Measurements from ENCODE around the gene COL11A1.

COL11A1 gene

DNA sequence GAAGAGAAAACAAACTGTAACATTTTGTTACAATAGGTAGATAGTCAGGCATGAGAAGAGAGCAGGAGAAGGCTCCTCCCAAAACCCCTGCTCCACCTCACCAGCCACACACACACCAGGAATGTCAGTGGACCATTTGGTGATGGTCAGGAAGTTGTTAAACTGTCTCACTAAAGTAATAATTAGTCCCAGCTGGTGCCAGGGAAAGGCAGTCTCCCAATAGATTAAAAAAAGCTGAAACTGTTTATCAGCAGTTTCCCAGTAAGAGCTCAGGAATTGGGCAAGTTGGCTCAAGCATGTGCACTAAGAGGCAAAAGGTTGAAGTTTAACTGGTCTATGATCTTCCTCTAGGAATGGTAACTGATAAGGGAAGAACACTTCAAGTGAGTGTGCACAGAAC lies 249.6 kb downstream of the COL11A1 start:
- Histone ChIP-seq H3K27me3 (ENCODE audit: control insufficient read depth in 1 of 2, insufficient read depth in 2 of 2, low read length in 2 of 2) (no peaks in the 10 kb centered on the region), H3K4me1 (ENCODE audit: insufficient read depth, low read length) (no peaks in the 10 kb centered on the region), H3K4me3 (ENCODE audit: low read depth in 1 of 2, low read length in 2 of 2) (no peak overlapping the region), H3K9me3 (ENCODE audit: low read length) (no peaks in the 10 kb centered on the region), H3K9ac (ENCODE audit: low read length) (no peak overlapping the region), H3K36me3 (ENCODE audit: insufficient read depth, low read length) (no peaks in the 10 kb centered on the region), H3K27ac (ENCODE audit: low read depth, low read length) (no peak overlapping the region)

GRCh38 chr1:102857251-102857650 lies 251.1 kb downstream of the COL11A1 start:
- no peaks in the 10 kb centered on the region for H3K4me1 ChIP-seq (ENCODE audit: insufficient read depth, low read length)
- H3K4me3 ChIP-seq (ENCODE audit: low read depth in 1 of 2, low read length in 2 of 2): no peak overlapping the region
- H3K27ac ChIP-seq (ENCODE audit: low read depth, low read length): no peak overlapping the region
- no peaks in the 10 kb centered on the region for H3K36me3 ChIP-seq (ENCODE audit: insufficient read depth, low read length)
- H3K27me3 ChIP-seq (ENCODE audit: control insufficient read depth in 1 of 2, insufficient read depth in 2 of 2, low read length in 2 of 2): no peaks in the 10 kb centered on the region
- H3K9ac ChIP-seq (ENCODE audit: low read length): no peak overlapping the region
- no peaks in the 10 kb centered on the region for H3K9me3 ChIP-seq (ENCODE audit: low read length)

GRCh38 chr1:102853701-102854187 lies 254.6 kb downstream of the COL11A1 start:
- H3K4me1 ChIP-seq (ENCODE audit: insufficient read depth, low read length): no peaks in the 10 kb centered on the region
- no peaks in the 10 kb centered on the region for H3K27me3 ChIP-seq (ENCODE audit: control insufficient read depth in 1 of 2, insufficient read depth in 2 of 2, low read length in 2 of 2)
- no peaks in the 10 kb centered on the region for H3K36me3 ChIP-seq (ENCODE audit: insufficient read depth, low read length)
- no peak overlapping the region for H3K9ac ChIP-seq (ENCODE audit: low read length)
- H3K27ac ChIP-seq (ENCODE audit: low read depth, low read length): no peak overlapping the region
- H3K4me3 ChIP-seq (ENCODE audit: low read depth in 1 of 2, low read length in 2 of 2): no peak overlapping the region
- H3K9me3 ChIP-seq (ENCODE audit: low read length): no peaks in the 10 kb centered on the region

DNA sequence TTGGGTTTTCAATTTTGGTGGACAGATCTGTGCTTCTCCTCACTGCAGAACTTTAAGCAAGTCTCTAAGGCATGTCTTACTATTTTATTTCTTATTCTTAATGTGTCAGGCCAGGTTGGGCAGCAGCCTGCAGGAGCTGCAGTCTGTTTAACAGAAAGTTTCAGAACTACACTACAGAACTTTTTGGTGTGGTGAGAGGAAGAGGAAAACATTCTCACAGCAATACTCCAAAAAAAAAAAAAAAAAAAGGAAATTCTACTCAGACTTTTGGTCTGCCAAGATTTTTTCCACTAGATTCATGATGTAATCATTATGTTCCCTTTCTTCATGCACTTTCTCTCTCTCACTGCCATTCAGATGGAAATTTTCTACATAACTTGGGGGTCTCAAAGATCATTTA lies 255.2 kb downstream of the COL11A1 start:
- H3K9ac ChIP-seq (ENCODE audit: low read length): no peak overlapping the region
- no peaks in the 10 kb centered on the region for H3K27me3 ChIP-seq (ENCODE audit: control insufficient read depth in 1 of 2, insufficient read depth in 2 of 2, low read length in 2 of 2)
- no peaks in the 10 kb centered on the region for H3K36me3 ChIP-seq (ENCODE audit: insufficient read depth, low read length)
- no peaks in the 10 kb centered on the region for H3K4me1 ChIP-seq (ENCODE audit: insufficient read depth, low read length)
- H3K27ac ChIP-seq (ENCODE audit: low read depth, low read length): no peak overlapping the region
- no peaks in the 10 kb centered on the region for H3K9me3 ChIP-seq (ENCODE audit: low read length)
- no peak overlapping the region for H3K4me3 ChIP-seq (ENCODE audit: low read depth in 1 of 2, low read length in 2 of 2)

DNA sequence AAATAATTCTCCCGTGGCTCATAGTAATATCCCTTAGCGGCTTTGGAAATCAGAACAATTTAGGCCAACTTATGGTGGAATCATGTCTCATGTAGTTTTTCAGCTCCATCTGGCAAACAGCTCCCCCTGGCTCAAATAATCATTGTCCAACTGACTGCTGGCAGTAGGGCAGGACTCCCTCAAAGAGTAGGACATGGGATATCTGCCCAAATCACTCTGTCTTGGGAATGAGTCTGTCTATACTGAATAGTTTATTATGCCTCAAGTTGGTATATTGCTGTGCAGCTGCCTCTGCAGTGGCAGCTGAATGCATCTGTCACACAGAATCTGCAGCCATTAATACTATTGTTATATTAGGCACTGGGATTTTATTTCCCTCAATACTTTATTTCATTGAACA lies 255.7 kb downstream of the COL11A1 start:
- H3K36me3 ChIP-seq (ENCODE audit: insufficient read depth, low read length): no peaks in the 10 kb centered on the region
- no peak overlapping the region for H3K4me3 ChIP-seq (ENCODE audit: low read depth in 1 of 2, low read length in 2 of 2)
- H3K27ac ChIP-seq (ENCODE audit: low read depth, low read length): no peak overlapping the region
- no peaks in the 10 kb centered on the region for H3K4me1 ChIP-seq (ENCODE audit: insufficient read depth, low read length)
- H3K9ac ChIP-seq (ENCODE audit: low read length): no peak overlapping the region
- H3K27me3 ChIP-seq (ENCODE audit: control insufficient read depth in 1 of 2, insufficient read depth in 2 of 2, low read length in 2 of 2): no peaks in the 10 kb centered on the region
- no peaks in the 10 kb centered on the region for H3K9me3 ChIP-seq (ENCODE audit: low read length)

DNA sequence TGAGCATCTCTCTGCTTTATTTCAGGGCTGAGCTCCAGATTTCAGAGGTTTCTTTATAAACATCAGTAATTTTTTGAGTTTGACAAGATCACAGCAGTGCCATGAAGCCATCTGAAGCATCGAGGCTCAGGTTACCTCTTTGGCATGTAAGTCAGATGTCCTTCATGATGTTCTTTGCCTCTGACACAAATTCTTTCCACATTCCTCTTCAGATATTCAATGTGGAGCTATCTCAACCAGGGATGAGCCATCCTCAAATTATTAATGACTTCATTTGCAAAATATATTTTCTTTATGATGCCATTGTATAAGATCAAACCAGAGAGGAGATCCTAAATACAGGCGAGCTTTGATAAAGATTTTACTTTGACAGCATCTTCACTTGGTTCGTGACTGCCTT lies 256.7 kb downstream of the COL11A1 start:
- H3K27me3 ChIP-seq (ENCODE audit: control insufficient read depth in 1 of 2, insufficient read depth in 2 of 2, low read length in 2 of 2): no peaks in the 10 kb centered on the region
- no peak overlapping the region for H3K4me3 ChIP-seq (ENCODE audit: low read depth in 1 of 2, low read length in 2 of 2)
- no peaks in the 10 kb centered on the region for H3K9me3 ChIP-seq (ENCODE audit: low read length)
- no peak overlapping the region for H3K27ac ChIP-seq (ENCODE audit: low read depth, low read length)
- H3K36me3 ChIP-seq (ENCODE audit: insufficient read depth, low read length): no peaks in the 10 kb centered on the region
- no peaks in the 10 kb centered on the region for H3K4me1 ChIP-seq (ENCODE audit: insufficient read depth, low read length)
- no peak overlapping the region for H3K9ac ChIP-seq (ENCODE audit: low read length)

GRCh38 chr1:102842606-102843005 lies 265.7 kb downstream of the COL11A1 start:
- no peak overlapping the region for H3K9ac ChIP-seq (ENCODE audit: low read length)
- no peaks in the 10 kb centered on the region for H3K27me3 ChIP-seq (ENCODE audit: control insufficient read depth in 1 of 2, insufficient read depth in 2 of 2, low read length in 2 of 2)
- no peaks in the 10 kb centered on the region for H3K4me1 ChIP-seq (ENCODE audit: insufficient read depth, low read length)
- H3K36me3 ChIP-seq (ENCODE audit: insufficient read depth, low read length): no peaks in the 10 kb centered on the region
- no peak overlapping the region for H3K27ac ChIP-seq (ENCODE audit: low read depth, low read length)
- no peaks in the 10 kb centered on the region for H3K9me3 ChIP-seq (ENCODE audit: low read length)
- H3K4me3 ChIP-seq (ENCODE audit: low read depth in 1 of 2, low read length in 2 of 2): no peak overlapping the region

- Histone ChIP-seq H3K9me3 (ENCODE audit: low read length) (no peaks in the 10 kb centered on the region), H3K27me3 (ENCODE audit: control insufficient read depth in 1 of 2, insufficient read depth in 2 of 2, low read length in 2 of 2) (no peaks in the 10 kb centered on the region), H3K36me3 (ENCODE audit: insufficient read depth, low read length) (no peaks in the 10 kb centered on the region), H3K4me3 (ENCODE audit: low read depth in 1 of 2, low read length in 2 of 2) (no peak overlapping the region), H3K27ac (ENCODE audit: low read depth, low read length) (no peak overlapping the region), H3K9ac (ENCODE audit: low read length) (no peak overlapping the region), H3K4me1 (ENCODE audit: insufficient read depth, low read length) (no peaks in the 10 kb centered on the region)
These were observed 267.6 kb downstream of the COL11A1 start for GRCh38 chr1:102840741-102841140.

GRCh38 chr1:102838016-102838415 lies 270.3 kb downstream of the COL11A1 start:
- H3K4me1 ChIP-seq (ENCODE audit: insufficient read depth, low read length): no peaks in the 10 kb centered on the region
- no peaks in the 10 kb centered on the region for H3K27me3 ChIP-seq (ENCODE audit: control insufficient read depth in 1 of 2, insufficient read depth in 2 of 2, low read length in 2 of 2)
- H3K9ac ChIP-seq (ENCODE audit: low read length): no peak overlapping the region
- no peak overlapping the region for H3K4me3 ChIP-seq (ENCODE audit: low read depth in 1 of 2, low read length in 2 of 2)
- no peaks in the 10 kb centered on the region for H3K36me3 ChIP-seq (ENCODE audit: insufficient read depth, low read length)
- no peak overlapping the region for H3K27ac ChIP-seq (ENCODE audit: low read depth, low read length)
- H3K9me3 ChIP-seq (ENCODE audit: low read length): no peaks in the 10 kb centered on the region

GRCh38 chr1:102837551-102837950 lies 270.8 kb downstream of the COL11A1 start:
- Histone ChIP-seq H3K27ac (ENCODE audit: low read depth, low read length) (no peak overlapping the region), H3K9ac (ENCODE audit: low read length) (no peak overlapping the region), H3K36me3 (ENCODE audit: insufficient read depth, low read length) (no peaks in the 10 kb centered on the region), H3K9me3 (ENCODE audit: low read length) (no peaks in the 10 kb centered on the region), H3K4me3 (ENCODE audit: low read depth in 1 of 2, low read length in 2 of 2) (no peak overlapping the region), H3K27me3 (ENCODE audit: control insufficient read depth in 1 of 2, insufficient read depth in 2 of 2, low read length in 2 of 2) (no peaks in the 10 kb centered on the region), H3K4me1 (ENCODE audit: insufficient read depth, low read length) (no peaks in the 10 kb centered on the region)

- no peaks in the 10 kb centered on the region for H3K9me3 ChIP-seq (ENCODE audit: low read length)
- H3K27me3 ChIP-seq (ENCODE audit: control insufficient read depth in 1 of 2, insufficient read depth in 2 of 2, low read length in 2 of 2): no peaks in the 10 kb centered on the region
- no peak overlapping the region for H3K27ac ChIP-seq (ENCODE audit: low read depth, low read length)
- H3K9ac ChIP-seq (ENCODE audit: low read length): no peak overlapping the region
- H3K4me1 ChIP-seq (ENCODE audit: insufficient read depth, low read length): no peaks in the 10 kb centered on the region
- H3K36me3 ChIP-seq (ENCODE audit: insufficient read depth, low read length): no peaks in the 10 kb centered on the region
- H3K4me3 ChIP-seq (ENCODE audit: low read depth in 1 of 2, low read length in 2 of 2): no peak overlapping the region
These were observed 271.3 kb downstream of the COL11A1 start for GRCh38 chr1:102836991-102837390.

GRCh38 chr1:102834688-102835320 lies 273.5 kb downstream of the COL11A1 start:
- Histone ChIP-seq H3K9me3 (ENCODE audit: low read length) (no peaks in the 10 kb centered on the region), H3K4me3 (ENCODE audit: low read depth in 1 of 2, low read length in 2 of 2) (no peak overlapping the region), H3K9ac (ENCODE audit: low read length) (no peak overlapping the region), H3K36me3 (ENCODE audit: insufficient read depth, low read length) (no peaks in the 10 kb centered on the region), H3K27me3 (ENCODE audit: control insufficient read depth in 1 of 2, insufficient read depth in 2 of 2, low read length in 2 of 2) (no peaks in the 10 kb centered on the region), H3K4me1 (ENCODE audit: insufficient read depth, low read length) (no peaks in the 10 kb centered on the region), H3K27ac (ENCODE audit: low read depth, low read length) (no peak overlapping the region)
